Raji (cell line): ENCODE results near the gene ZFP64.

Experiments
- POLR2A ChIP-seq: IDR thresholded peaks from 2 replicates; pipeline ENCODE4 v1.6.1; 2011; ENCODE audit warnings: low read depth, low read length, control low read depth; ENCODE audit not compliant: insufficient read depth

ZFP64 gene

GRCh38 chr20:52191132-52191915 lies at the start of gene ZFP64:
TSS of gene ZFP64 (minus strand) at chr20:52191779. CDS start at chr20:52191636, 143 bp downstream.
- peak; percentile 58 for TF ChIP-seq POLR2A

- TF ChIP-seq POLR2A, result no peak
These were observed 49.2 kb upstream of the ZFP64 start for GRCh38 chr20:52240802-52241201.

DNA sequence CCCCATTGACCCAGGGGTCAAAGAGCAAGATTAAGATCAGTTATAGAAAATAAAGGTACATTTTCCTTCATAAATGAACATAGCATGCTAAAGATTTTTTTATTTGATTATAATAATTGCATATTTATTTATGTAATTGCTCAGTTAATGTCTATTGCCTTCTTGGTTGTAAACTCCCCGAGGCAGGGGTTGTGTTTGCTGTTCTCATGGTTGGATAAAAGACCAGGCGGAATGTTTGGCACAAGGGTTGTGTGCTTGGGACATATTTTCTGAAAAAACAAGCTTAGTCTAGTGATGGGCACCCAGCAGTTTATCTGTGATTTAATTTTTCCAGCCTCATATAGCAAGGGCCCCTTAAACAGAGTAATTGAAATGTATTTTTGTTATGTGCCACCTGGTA lies 47.5 kb upstream of the ZFP64 start:
- no peak for TF ChIP-seq POLR2A

DNA sequence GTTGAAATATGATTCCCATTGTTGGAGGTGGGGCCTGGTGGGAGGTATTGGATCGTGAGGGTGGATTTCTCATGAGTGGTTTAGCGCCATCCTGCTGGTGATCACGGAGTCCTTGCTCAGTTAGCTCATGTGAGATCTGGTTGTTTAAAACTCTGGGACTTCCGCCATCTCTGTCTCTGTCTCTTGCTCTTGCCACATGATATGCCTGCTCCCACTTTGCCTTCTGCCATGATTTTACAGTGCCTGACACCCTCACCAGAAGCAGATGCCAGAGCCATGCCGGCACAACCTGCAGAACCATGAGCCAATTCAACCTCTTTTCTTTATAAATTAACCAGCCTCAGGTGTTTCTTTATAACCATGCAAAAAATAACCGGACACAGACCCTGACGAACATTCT lies 44.7 kb upstream of the ZFP64 start:
- no peak for TF ChIP-seq POLR2A

DNA sequence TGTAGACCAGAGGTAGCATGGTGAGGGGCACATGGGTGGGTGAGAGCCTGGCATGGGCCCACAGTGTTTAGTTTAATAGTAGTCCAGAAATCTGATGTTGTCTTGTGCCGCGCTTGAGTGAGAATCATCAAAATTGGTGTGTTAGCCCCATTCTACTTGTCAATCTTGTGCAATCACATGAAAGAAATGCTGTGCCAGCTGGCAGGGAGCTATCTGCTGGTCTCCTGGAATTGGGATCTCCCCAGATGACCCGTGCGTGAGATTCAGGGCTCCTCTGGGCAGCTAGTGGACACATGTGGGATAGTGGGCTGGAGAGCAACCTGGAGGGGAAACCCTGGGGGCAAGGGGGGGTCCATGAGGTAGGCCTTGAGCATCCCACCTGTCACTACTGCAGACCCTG lies 43.5 kb upstream of the ZFP64 start:
- TF ChIP-seq POLR2A, result no peak

GRCh38 chr20:52234302-52235045 lies 42.9 kb upstream of the ZFP64 start:
- no peak for TF ChIP-seq POLR2A

GRCh38 chr20:52231230-52231746 lies 39.7 kb upstream of the ZFP64 start:
- TF ChIP-seq POLR2A, result no peak

DNA sequence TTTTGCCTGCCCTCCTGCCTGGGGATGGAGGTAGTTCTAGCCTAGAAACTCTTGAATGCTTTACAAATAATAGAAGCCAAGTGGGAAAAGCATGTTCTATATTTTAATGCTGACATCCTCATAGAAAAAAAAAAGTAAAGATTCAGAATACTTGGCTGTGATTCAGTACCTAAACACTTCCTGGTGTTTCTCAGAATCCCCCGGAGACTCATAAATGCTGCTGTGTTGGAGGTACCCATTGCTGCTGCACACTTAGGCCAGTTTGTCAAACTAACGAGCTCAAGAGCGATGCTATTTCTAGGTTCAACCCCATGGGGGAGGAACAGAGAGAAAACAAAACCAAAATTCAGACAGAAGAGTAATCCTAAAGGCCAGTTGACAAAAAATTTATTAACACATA lies 38.8 kb upstream of the ZFP64 start:
- no peak for TF ChIP-seq POLR2A

DNA sequence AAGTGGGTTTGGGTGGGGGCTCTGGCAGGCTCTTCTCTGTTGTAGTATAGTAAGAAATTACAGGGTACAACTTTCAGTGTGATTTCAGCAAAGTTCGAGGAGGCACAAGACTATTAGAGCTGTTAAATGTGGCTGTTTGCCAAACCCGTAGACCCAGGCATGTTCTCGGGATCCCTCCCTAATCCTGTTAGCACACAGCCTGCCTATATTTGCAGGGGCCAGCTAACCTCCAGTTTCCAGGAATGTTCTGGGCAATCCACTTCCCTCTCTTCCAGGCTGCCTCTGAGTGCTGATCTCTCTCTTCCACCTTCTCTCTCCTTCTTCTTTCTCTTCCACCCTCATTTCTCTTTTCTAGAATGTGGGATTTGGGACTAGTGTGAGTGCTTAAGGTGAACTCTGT lies 34.8 kb upstream of the ZFP64 start:
- no peak for TF ChIP-seq POLR2A

- TF ChIP-seq POLR2A, result no peak
These were observed 33.3 kb upstream of the ZFP64 start for GRCh38 chr20:52224920-52225319.

GRCh38 chr20:52219441-52219840 lies 27.9 kb upstream of the ZFP64 start:
- no peak for TF ChIP-seq POLR2A

DNA sequence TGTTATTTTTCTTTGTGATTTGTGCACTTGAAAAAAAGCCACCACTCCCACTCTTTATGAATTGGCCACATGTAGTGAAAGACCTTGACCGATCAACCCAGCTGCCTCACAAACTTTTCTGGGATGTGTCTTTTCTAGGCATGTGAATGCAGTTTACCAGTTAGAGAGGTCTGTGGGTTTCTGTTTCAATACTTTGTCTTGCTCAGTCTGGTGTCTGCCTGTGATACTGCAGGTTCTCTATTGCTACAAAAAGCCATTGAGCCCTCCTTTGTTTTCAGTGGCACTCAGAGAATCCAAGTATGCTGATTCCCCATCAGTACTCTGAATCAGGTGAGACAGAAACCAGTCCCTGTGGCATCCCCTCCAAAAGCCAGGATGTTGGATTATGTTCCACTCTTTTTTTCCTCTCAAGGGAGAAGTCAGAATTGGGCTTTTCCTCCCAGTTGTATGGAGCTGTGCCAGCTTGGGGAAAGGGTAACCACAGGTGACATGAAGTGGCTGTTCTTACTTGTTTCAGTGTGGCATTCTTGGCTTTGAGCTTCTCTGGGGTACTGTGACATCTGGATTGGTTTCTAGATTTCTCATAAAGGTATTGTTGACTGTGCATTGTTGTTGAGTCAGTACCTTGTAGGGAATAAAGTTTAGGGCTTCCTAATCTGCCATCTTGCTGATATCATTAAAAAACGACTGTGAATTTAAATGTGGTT lies 26.3 kb upstream of the ZFP64 start:
- no peak for TF ChIP-seq POLR2A

GRCh38 chr20:52213995-52214394 lies 22.4 kb upstream of the ZFP64 start:
- TF ChIP-seq POLR2A, result no peak

DNA sequence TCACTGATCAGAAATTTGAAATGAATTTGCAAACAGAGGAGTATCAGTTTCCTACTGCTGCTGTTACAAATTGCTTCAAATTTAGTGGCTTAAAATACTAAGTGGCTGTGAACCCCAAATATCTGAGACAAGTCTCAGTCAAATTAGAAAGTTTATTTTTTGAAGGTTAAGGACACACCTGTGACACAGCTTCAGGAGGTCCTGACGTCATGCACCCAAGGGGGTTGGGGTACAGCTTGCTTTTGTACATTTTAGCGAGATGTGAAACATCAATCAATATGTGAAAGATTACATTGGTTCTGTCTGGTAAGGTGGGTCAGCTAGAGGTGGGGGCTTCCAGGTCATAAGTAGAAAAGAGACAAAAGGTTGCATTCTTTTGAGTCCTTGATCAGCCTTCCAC lies 21.4 kb upstream of the ZFP64 start:
- TF ChIP-seq POLR2A, result no peak
